GM10266 (cell line): ENCODE measurements around the gene DUS2.
A peak's percentile ranks its signal among the peaks of the same experiment; 100 is the strongest.
"Not testable (repeated sequence)": the region's sequence is repeated elsewhere in the genome, so short reads cannot be mapped to it uniquely, and the experiment has no call there.

Experiments used
- DNase-seq: peaks from one replicate; pipeline ENCODE4 v3.0.0; 2012; ENCODE audit errors: extremely low spot score
- CTCF ChIP-seq: IDR thresholded peaks from 2 replicates; pipeline ENCODE4 v1.5.1; 2012; ENCODE audit warnings: mild to moderate bottlenecking, low read depth; ENCODE audit not compliant: control insufficient read depth, insufficient read depth; ENCODE audit errors: missing control alignments

DUS2 gene

GRCh38 chr16:68090533-68090932 lies 67.4 kb downstream of the DUS2 start:
- no peak for TF ChIP-seq CTCF
- DNase-seq: no peak

GRCh38 chr16:68091380-68092261 lies 68.5 kb downstream of the DUS2 start:
- TF ChIP-seq CTCF: no peak
- DNase-seq: no peak

GRCh38 chr16:68092275-68092674 lies 69.2 kb downstream of the DUS2 start:
- not testable (repeated sequence) for DNase-seq

- peak; percentile 64 for TF ChIP-seq CTCF
- DNase-seq: no peak
Measured at GRCh38 chr16:68093816-68094613, 70.9 kb downstream of the DUS2 start.

GRCh38 chr16:68094614-68094934 lies 71.5 kb downstream of the DUS2 start:
- TF ChIP-seq CTCF: no peak
- no peak for DNase-seq

GRCh38 chr16:68096491-68096890 lies 73.4 kb downstream of the DUS2 start:
- TF ChIP-seq CTCF: no peak
- no peak for DNase-seq

- no peak for DNase-seq
Measured at GRCh38 chr16:68097088-68097487, 74.0 kb downstream of the DUS2 start.

More at GRCh38 chr16:68097088-68097487, 74.0 kb downstream of the DUS2 start:
- no peak for TF ChIP-seq CTCF
